GM19372 (cell line): ENCODE results near the gene ENTPD2.

Experiments used
- ATAC-seq: cut with Tn5 transposase; IDR thresholded peaks from one replicate; pipeline ENCODE4 v1.9.1; 2021; ENCODE audit warnings: mild to moderate bottlenecking, low read depth, moderate library complexity; ENCODE audit not compliant: unreplicated experiment

ENTPD2 gene

DNA sequence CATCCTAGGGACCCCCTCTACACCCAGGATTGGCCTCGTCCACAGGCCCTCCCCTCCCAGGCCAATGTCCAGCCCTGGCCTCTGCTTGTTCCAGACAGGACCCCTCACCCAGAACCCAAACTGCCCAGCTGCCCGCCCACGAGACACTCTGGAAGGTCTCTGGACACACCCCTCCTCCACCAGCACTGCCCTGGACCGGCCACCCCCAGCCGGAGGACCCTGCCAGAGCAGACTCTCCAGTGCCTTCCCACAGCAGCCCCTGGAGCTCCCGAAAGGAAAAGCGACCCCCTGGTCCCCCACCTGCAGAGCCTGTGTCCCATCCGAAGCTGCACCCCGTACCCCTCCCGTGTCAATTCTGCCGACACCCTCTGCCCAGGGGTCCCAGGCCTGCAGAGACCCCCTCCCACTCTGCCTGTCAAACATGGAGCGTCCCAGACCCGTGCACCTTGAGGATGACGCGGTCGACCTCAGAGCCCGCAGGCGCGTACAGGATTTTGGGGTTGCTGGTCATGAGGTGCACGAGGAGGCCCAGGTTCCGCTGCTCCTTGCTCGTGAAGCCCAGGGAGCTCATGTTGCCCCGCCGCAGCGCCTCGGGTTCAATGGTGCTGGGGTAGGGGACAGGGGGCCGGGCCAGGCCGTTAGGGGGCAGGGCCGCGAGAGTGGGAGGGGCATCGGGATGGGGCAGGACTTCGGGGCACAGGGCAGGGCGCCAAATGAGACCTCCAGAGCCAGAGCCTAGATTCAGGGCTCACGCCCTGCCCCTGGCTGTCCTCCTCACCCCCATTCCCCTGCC is 33.8 kb downstream of the ENTPD2 start:
- no peak for ATAC-seq

GRCh38 chr9:137018761-137019559 is 34.9 kb downstream of the ENTPD2 start:
- ATAC-seq = no peak

DNA sequence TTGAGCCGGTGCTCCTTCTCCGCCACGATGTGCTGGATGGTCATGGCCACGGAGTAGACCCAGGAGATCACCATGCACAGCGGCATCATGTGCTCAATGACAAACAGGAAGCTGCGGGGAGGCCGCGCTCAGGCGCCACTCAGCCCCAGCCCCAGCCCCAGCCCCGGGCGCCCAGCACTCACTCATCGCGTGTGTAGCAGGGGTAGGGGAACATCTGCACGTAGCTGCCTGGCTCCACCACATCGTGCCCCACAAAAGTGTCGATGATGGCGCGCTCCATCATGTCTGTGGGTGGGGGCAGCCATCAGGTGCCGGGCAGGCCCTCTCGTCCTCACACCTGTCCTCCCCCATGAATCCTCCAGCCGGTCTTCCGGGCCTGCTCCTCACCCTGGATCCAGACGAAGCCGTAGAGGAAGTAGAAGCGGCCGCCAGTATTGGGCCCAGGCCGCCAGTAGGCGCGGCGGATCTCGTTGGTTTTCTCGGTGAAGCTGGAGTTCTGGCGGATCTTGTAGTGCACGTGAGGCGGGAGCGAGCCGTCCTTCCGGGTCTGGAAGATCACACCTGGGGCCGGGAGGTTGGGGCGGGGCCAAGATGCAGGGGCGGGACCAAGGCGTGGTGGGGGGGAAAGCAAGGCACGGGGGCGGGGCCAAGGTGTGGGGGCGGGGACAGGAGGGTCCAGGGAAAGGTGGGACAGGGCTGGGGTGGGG is 35.9 kb downstream of the ENTPD2 start:
- no peak for ATAC-seq

DNA sequence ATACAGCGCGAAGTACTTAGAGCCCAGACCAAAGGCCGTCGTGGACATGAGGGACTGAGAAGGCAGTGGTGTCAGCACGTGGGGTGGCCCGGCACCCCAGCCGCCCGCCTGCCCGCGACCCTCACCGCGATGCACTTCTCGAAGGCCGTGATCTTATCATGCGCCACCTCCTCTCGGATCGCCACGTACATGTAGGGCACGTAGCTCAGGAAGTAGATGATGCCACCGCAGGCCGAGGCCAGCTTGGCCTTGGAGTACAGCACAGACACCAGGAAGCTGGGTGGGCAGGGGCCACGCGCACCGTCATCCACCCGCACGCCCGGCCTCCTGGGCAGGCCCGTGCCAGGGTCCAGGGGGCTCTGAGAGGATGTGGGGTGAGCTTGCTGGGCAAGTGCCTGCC is 36.8 kb downstream of the ENTPD2 start:
- no peak for ATAC-seq

- no peak for ATAC-seq
Observed at GRCh38 chr9:137016436-137016835, 37.4 kb downstream of the ENTPD2 start.

GRCh38 chr9:137015976-137016375 is 37.9 kb downstream of the ENTPD2 start:
- ATAC-seq = no peak

DNA sequence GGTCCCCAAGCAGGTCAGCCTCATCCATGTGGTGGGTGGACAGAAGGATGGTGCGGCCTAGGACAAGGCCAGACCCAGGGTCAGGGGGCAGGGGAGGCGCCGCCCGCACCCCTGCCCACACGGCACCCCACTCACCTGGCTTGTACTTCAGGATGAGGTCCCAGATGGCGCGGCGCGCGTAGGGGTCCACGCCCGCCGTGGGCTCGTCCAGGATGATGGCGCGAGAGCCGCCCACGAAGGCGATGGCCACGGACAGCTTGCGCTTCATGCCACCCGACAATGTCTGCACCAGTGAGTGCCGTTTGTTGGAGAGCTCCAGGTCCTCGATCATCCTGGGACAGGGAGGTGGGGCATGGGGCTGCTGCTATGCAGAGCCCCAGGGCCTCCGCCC is 38.3 kb downstream of the ENTPD2 start:
- no peak for ATAC-seq

- no peak for ATAC-seq
Observed at GRCh38 chr9:137014776-137015539, 38.9 kb downstream of the ENTPD2 start.

DNA sequence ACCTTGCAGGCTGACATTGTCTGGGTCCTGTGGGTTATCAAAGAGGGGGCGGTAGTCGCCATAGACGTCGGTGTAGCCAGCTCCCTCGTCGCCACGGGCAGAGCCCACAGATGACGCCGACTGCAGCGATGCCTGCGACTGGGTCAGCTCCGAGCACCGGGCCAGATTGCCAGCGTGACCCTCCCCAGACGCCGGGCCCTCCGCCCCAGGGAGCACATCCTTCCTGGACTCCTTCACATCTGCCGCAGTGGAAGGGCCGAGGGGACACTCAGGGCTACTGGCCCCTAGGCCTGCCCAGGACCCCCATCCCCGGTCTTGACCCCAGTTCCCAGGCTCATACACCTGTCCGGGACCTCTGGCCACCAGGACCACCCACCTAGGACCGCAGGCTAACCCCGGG is 39.7 kb downstream of the ENTPD2 start:
- ATAC-seq = no peak

- no peak for ATAC-seq
Observed at GRCh38 chr9:137013571-137013940, 40.3 kb downstream of the ENTPD2 start.

DNA sequence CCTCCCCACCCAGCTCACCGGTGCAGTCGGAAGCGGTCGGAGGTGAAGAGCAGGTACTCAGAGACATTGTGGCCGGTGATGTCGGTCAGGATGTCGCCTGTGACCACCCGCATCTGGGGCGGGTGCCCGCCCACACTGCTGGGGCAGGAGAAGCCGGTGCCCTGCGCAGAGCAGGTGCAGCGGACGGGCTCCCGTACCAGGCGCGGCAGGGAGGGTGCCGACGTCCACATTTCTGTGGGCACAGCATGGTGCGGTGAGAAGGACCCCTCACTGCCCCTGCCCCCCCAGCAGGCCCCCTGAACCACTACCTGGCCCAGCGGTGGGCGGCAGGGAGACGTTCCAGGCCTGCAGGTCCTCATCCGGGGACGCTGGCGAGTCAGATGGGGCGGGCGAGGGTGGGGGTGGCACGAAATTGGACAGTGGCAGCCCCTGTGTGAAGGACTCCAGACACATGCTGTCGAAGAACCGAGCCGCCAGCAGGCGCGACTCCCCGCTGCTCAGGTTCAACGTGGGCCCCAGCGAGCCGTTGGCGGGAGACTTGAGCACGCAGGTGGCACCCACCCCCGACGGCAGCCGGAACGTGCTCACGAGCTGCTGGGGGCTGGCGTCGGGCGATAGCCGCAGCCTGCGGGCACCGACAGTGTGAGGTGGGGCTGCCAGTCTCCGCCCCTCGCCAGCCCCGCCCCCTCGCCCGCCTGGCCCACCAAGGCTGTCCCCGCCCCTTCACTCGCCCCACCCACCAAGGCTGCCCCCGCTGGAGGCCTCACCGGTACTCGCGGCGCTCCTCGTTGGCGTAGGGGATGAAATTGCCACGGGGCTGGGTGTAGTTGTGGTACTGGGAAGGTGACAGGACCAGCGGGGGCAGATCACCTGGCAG is 40.9 kb downstream of the ENTPD2 start:
- ATAC-seq = no peak

DNA sequence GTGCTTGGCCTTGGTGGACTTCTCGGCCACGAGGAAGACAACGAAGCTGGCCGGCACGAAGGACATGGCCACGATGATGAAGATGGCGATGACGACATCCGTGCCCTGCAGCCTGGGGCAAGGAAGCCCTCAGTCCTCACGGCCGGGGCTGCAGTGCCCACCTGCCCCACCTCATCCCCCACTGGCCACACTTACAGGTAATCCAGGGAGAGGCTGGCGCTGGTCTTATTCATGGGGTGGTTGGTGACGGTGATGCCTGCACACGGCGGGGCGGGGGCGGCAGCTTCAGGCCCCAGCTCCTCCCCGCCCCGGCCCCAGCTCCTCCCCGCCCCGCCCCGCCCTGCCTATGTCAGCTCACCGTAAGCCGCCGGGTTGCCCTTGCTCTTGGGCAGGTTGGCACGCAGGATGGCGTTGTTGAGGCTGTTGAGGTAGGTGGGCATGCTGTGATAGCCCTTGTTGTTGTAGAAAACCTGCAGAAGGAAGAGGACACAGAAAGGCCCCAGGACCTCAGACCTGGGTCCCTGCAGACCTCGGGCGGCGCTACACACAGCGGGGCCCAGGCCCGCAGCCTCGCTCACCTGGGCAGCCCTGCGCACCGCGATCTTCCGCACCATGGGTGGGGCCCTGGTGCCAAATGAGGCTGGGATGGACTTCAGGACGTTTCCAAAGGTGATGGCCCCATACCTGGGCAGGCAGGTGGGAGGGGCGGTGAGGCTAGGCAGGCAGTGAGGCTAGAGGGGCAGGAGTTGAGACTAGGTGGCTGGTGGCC is 41.8 kb downstream of the ENTPD2 start:
- no peak for ATAC-seq

DNA sequence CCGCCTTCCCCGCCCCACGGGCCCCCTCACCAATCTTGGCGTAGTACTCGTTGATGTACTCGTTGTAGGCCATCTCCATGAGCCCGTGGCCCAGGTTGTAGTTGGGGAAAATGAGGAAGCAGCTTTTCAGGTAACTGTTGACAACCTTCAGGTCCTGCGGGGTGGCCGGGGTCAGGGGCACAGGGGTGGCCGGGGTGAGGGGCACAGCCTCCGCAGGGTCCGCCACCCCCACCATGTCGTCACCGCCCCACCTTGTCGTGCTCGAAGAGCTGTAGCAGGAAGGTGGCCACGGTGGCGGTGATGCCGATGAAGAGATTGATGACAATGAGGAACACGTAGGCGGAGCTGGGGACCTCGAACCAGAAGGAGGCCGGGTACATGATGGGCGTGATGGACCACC is 42.7 kb downstream of the ENTPD2 start:
- no peak for ATAC-seq

DNA sequence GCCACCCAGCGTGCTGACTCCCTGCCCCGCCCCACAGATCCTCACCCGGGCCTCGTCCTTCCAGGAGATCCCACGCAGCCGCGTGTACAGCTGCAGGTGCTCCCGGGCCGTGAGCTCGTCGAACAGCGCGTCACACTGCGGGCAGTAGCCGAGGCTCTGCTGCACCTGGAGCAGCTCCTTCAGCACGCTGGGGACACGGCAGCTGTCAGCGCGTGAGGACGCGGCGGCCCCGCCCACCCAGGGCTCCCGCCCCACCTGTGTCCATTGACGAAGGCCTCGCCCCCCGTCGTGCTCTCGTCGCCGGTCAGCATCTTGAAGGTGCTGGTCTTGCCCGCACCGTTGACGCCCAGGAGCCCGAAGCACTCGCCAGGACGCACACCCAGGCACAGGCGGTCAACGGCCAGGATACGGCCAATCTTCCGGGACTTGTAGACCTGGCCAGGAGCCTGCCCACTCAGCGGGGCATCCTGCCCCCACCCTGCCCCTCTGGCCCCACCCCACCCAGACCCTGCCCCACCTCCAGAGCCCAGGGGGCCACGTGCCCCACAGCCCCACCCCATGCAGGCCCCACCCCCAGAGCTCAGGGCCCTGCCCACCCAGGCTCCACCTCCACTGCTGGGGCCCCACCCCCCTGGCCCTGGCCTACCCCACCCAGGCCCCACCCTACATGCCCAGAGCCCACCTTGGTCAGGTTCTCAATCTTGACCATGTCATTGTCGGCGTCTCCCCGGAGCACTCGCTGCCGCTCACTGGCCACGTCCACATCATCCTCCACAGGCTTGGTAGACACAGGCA is 43.7 kb downstream of the ENTPD2 start:
- ATAC-seq = no peak

DNA sequence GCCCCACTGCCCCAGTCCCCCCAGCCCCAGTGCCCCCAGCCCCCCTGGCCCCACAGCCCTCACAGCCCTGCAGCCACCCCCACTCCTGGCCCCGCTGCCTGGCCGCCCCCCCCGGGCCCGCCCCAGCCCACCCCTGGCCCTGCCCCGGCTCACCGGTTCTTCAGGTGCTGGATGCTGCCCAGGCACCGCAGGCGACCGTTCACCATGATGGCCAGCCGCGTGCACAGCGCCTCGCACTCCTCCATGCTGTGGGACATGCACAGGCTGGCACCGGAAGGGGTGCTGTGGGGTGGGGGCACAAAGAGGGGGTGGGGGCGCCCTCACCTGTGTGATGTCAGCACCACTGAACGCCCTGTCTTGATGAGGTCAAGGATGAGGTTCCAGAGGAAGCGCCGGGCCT is 44.6 kb downstream of the ENTPD2 start:
- no peak for ATAC-seq

DNA sequence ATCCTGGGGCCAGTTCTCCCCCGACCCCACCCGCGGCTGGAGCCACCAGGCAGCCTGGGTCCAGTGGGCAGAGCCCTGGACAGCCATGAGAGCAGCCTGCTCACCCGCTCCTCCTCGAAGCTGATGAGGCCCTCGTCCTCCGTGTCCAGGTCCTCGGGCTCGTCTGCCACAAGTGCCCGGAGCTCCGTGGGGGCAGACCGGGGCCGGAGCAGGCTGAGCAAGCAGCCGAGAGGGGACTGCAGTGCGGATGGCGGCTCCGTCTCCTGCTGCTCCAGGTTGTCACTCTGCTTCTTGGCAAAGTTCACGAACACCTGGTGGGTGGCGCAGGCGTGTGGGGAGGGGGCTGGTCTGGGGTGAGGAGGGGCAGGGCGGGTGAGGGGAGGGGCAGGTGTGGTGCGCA is 45.5 kb downstream of the ENTPD2 start:
- ATAC-seq = no peak

DNA sequence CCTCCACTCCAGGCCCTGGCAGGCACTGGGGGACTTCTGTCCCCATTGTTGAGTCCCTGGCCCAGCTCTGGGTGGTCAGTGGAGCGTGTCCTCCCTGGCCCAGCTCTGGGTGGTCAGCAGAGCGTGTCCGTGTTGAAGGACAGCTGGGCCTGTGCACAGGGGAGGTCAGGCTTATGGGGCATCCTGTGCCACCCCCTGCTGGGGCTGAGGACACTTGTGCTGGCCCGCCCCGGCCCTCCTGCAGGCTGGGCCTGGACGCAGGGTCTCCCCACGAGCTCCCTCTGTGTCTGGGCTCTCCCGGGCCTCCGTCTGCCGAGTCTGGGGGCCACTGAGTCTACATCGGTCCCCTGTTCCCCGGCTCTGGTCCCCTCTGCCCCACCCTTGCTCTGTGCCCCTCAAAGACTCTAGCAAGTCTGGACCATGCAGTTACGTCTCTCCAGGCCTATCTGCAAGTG is 46.0 kb downstream of the ENTPD2 start:
- ATAC-seq = no peak
